Tibial artery (tissue), 4 donors: ENCODE measurements around the gene ITFG1.

Source experiments
- DNase-seq, 2 donors: peaks; one replicate each; pipeline ENCODE4 v3.0.0-alpha.2; 2019
- H3K27ac ChIP-seq, 2 donors: fragments of 200-600 bp; sonication (generic) in 1 of 2; 1 replicate in 1 of 2; 2 replicates in 1 of 2; pipeline ENCODE4 v1.5.1; 2018 to 2019; ENCODE audit warnings: mild to moderate bottlenecking in 1 of 2
- H3K27me3 ChIP-seq, 2 donors: fragments of 200-600 bp; sonication (generic) in 1 of 2; one replicate each; pipeline versions ENCODE4 v1.5.1 to v1.6.0; 2016 to 2019
- H3K36me3 ChIP-seq, 3 donors: fragments of 200-600 bp; sonication (generic) in 2 of 3; one replicate each; pipeline ENCODE4 v1.5.1; 2016 to 2019; ENCODE audit warnings: mild to moderate bottlenecking in 2 of 3
- H3K4me1 ChIP-seq, 4 donors: fragments of 200-600 bp; sonication (generic) in 2 of 4; 1 replicate in 3 of 4; 2 replicates in 1 of 4; pipeline ENCODE4 v1.5.1; 2016 to 2019
- H3K4me3 ChIP-seq, 2 donors: fragments of 200-600 bp; sonication (generic) in 1 of 2; 1 replicate in 1 of 2; 2 replicates in 1 of 2; pipeline ENCODE4 v1.5.1; 2018 to 2019; ENCODE audit warnings: mild to moderate bottlenecking in 2 of 2
- H3K9me3 ChIP-seq, 3 donors: fragments of 200-600 bp; sonication (generic) in 1 of 3; one replicate each; pipeline ENCODE4 v1.5.1; 2016 to 2019
- intact Hi-C: fragments of 100-400 bp; cut with DNase I; formaldehyde crosslinking; loops from one replicate; pipeline ENCODE4 v1.15.0; 2023; ENCODE audit warnings: low total_unique reads
- TF ChIP-seq, protein P1 (sequence below), 2 experiments: fragments of 200-600 bp in 1 of 2; fragments of 450-650 bp in 1 of 2; IDR thresholded peaks; one replicate each; pipeline ENCODE4 v1.5.1; 2017 to 2019; ENCODE audit warnings: antibody characterized with exemption in 2 of 2, mild to moderate bottlenecking in 1 of 2, moderate library complexity in 1 of 2

The ITFG1 gene

DNA sequence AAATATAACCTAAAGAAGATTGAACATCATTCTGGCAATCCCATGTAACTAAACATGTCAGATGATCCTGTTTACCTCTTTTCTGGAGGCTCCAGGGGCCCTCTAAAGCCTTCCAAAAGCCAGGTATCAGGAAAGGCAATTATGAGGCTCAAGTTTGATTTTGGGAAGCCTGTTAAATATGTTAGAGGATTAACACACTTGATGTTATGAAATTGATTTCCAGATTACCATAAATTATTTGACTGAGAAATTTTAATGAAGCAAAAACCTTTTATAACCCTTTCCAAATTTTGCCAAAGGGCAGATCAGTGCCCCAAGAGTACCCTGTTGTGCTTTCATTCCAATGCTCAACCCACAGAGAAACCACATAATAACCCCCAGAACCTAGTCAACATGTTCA lies 29.6 kb upstream of the ITFG1 start:
- no peak overlapping the region for H3K4me3 ChIP-seq
- H3K27ac ChIP-seq, result no peak overlapping the region
- no peak for DNase-seq
- H3K9me3 ChIP-seq, result peaks cover 0 to 8% (median 0%) of the 10 kb centered on the region in 3 donors
- intact Hi-C loops, result no loop called here
- peaks cover 0 to 31% (median 17%) of the 10 kb centered on the region in 4 donors for H3K4me1 ChIP-seq
- H3K27me3 ChIP-seq, result no peaks in the 10 kb centered on the region
- TF ChIP-seq, protein P1, sequence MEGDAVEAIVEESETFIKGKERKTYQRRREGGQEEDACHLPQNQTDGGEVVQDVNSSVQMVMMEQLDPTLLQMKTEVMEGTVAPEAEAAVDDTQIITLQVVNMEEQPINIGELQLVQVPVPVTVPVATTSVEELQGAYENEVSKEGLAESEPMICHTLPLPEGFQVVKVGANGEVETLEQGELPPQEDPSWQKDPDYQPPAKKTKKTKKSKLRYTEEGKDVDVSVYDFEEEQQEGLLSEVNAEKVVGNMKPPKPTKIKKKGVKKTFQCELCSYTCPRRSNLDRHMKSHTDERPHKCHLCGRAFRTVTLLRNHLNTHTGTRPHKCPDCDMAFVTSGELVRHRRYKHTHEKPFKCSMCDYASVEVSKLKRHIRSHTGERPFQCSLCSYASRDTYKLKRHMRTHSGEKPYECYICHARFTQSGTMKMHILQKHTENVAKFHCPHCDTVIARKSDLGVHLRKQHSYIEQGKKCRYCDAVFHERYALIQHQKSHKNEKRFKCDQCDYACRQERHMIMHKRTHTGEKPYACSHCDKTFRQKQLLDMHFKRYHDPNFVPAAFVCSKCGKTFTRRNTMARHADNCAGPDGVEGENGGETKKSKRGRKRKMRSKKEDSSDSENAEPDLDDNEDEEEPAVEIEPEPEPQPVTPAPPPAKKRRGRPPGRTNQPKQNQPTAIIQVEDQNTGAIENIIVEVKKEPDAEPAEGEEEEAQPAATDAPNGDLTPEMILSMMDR (IDR thresholded peaks at IDR 0.05), result no peak
- H3K36me3 ChIP-seq, result peaks cover 0 to 5% (median 3%) of the 10 kb centered on the region in 3 donors

DNA sequence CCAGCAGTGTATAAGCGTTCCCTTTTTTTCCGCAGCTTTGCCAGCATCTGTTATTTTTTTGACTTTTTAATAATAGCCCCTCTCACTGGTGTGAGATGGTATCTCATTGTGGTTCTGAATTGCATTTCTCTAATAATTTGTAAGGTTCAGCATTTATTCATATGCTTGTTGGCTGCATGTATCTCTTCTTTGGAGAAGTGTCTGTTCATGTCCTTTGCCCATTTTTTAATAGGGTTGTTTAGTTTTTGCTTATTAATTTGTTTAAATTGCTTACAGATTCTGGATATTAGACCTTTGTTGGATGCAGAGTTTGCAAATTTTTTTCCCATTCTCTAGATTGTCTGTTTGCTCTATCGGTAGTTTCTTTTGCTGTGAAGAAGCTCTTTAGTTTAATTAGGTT lies 27.2 kb upstream of the ITFG1 start:
- H3K9me3 ChIP-seq, result peaks cover 0 to 8% (median 0%) of the 10 kb centered on the region in 3 donors
- intact Hi-C loops, result no loop called here
- H3K36me3 ChIP-seq, result peaks cover 0 to 5% (median 3%) of the 10 kb centered on the region in 3 donors
- no peak overlapping the region for H3K27ac ChIP-seq
- no peaks in the 10 kb centered on the region for H3K27me3 ChIP-seq
- peaks cover 0 to 26% (median 8%) of the 10 kb centered on the region in 4 donors for H3K4me1 ChIP-seq
- no peak for DNase-seq
- TF ChIP-seq, protein P1 (IDR thresholded peaks at IDR 0.05), result no peak
- no peak overlapping the region for H3K4me3 ChIP-seq

DNA sequence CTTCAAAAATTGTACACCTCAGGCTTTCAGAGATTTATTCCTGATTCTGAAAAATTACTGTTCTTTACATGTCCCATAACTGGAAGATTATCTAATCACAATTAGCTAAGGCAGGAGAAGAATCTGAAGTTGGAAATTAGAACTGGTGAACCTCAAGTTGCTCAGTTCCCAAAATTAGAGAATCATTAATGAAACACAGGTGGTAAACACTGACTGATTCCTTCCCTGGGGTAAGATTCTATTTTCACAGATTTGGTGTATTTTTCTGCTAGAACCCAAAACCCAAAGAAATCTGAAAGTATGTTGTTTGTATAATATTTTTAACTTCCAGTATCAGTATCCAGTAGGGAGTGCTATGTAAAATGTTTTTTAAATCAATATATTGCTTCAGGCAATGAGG lies 26.0 kb upstream of the ITFG1 start:
- peaks cover 0 to 16% (median 2%) of the 10 kb centered on the region in 4 donors for H3K4me1 ChIP-seq
- peaks cover 0 to 5% (median 3%) of the 10 kb centered on the region in 3 donors for H3K36me3 ChIP-seq
- intact Hi-C loops, result no loop called here
- TF ChIP-seq, protein P1 (IDR thresholded peaks at IDR 0.05), result no peak
- H3K9me3 ChIP-seq, result peaks cover 0 to 8% (median 0%) of the 10 kb centered on the region in 3 donors
- no peak for DNase-seq
- no peak overlapping the region for H3K4me3 ChIP-seq
- no peak overlapping the region for H3K27ac ChIP-seq
- no peaks in the 10 kb centered on the region for H3K27me3 ChIP-seq

DNA sequence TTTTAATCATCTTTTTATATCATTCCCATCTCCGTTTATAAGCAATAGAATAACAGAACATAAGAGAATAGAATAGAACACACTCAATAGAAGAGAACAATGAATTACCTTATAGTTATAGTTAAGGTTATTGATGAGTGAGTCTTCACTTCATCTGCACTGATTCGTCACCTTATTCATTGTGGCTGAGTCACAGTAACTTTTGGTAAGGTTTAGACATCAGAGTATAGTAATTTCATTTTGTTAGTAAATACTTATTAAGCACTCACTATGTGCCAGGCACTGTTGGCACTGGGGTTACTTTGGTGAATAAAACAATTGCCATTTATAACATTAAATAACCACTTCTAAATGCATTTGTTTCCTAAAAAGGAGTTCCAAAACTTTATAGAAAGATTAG lies 22.8 kb upstream of the ITFG1 start:
- no peak overlapping the region for H3K4me3 ChIP-seq
- no peaks in the 10 kb centered on the region for H3K27me3 ChIP-seq
- H3K9me3 ChIP-seq, result no peaks in the 10 kb centered on the region
- DNase-seq, result no peak
- H3K36me3 ChIP-seq, result peaks cover 0 to 5% (median 0%) of the 10 kb centered on the region in 3 donors
- TF ChIP-seq, protein P1 (IDR thresholded peaks at IDR 0.05), result no peak
- peaks cover 0 to 20% (median 0%) of the 10 kb centered on the region in 4 donors for H3K4me1 ChIP-seq
- no peak overlapping the region for H3K27ac ChIP-seq
- intact Hi-C loops, result no loop called here

DNA sequence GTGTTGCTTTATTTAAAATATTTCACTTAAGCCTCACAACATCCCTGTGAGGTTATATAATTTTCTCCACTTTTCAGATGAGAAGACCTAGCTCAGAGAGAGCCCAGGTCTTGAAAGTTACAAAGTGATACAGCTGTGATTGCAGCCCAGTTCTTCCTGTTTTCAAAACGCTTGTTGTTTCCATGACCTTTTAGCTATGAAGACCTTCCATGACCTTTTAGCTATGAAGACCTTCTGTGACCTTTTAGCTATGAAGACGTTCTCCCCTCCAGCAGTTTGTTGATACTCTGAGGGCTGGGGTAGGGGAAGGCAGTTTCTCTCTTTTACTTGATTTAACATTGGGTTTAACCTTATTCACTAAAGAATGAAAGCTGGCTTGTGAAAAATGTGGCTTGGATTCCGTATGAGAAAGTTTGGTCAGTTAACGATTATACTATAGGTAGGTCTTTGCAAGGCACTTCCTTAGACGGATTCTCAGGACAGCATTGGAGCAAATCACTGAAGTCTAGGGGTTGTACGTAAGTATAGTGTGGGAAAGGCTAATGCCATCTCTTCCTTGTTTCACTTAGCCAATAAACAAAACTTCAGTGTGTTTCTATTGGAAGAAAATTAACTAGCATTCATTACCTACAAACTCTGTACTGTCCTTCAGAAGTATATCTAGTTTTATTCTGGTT lies 21.0 kb upstream of the ITFG1 start:
- Histone ChIP-seq H3K27me3 (no peaks in the 10 kb centered on the region), H3K27ac (no peak overlapping the region), H3K4me1 (peaks cover 0 to 21% (median 0%) of the 10 kb centered on the region in 4 donors), H3K9me3 (no peaks in the 10 kb centered on the region), H3K4me3 (no peak overlapping the region), H3K36me3 (no peaks in the 10 kb centered on the region)
- TF ChIP-seq, protein P1 (IDR thresholded peaks at IDR 0.05), result no peak
- intact Hi-C loops, result no loop called here
- DNase-seq, result no peak
